ENCODE measurements around the gene ERN1. TPM values are rescaled to one million over a fixed set of nuclear protein-coding genes. Genes with fewer than 3 reads are reported as not detected.

The ERN1 gene
- total RNA-seq, 2 donors from 2014 or later, result 23.7 to 24.1 TPM

- Mint-ChIP-seq H3K27ac (no peak overlapping the region), H3K36me3 (no peaks in the 10 kb centered on the region)
Observed at GRCh38 chr17:64161380-64162176, 31.6 kb upstream of the ERN1 start.

GRCh38 chr17:64160378-64160777 is 30.4 kb upstream of the ERN1 start:
- DNase-seq (ENCODE audit: low spot score in 2 of 2), result no peak
- no peak overlapping the region for H3K27ac Mint-ChIP-seq
- ATAC-seq, result no peak
- H3K9me3 Mint-ChIP-seq, result no peaks in the 10 kb centered on the region
- no peaks in the 10 kb centered on the region for H3K36me3 Mint-ChIP-seq

More at GRCh38 chr17:64161380-64162176, 31.6 kb upstream of the ERN1 start:
- H3K9me3 Mint-ChIP-seq, result no peaks in the 10 kb centered on the region
- DNase-seq (ENCODE audit: low spot score in 2 of 2), result no peak
- ATAC-seq, result no peak

- Mint-ChIP-seq H3K27ac (no peak overlapping the region), H3K36me3 (no peaks in the 10 kb centered on the region), H3K9me3 (no peaks in the 10 kb centered on the region)
- ATAC-seq, result no peak
- no peak for DNase-seq (ENCODE audit: low spot score in 2 of 2)
Observed at GRCh38 chr17:64158831-64159590, 29.1 kb upstream of the ERN1 start.

- Mint-ChIP-seq H3K36me3 (peaks cover 0 to 1% of the 10 kb centered on the region in 2 donors), H3K27ac (no peak overlapping the region), H3K9me3 (no peaks in the 10 kb centered on the region)
- DNase-seq (ENCODE audit: low spot score in 2 of 2) (no peak), ATAC-seq (no peak)
Observed at GRCh38 chr17:64158406-64158805, 28.5 kb upstream of the ERN1 start.

GRCh38 chr17:64157669-64158180 is 27.8 kb upstream of the ERN1 start:
- Mint-ChIP-seq H3K36me3 (peaks cover 0 to 6% of the 10 kb centered on the region in 2 donors), H3K9me3 (no peaks in the 10 kb centered on the region), H3K27ac (no peak overlapping the region)
- ATAC-seq (no peak), DNase-seq (ENCODE audit: low spot score in 2 of 2) (no peak)

- no peak for DNase-seq (ENCODE audit: low spot score in 2 of 2)
- ATAC-seq, result no peak
- Mint-ChIP-seq H3K9me3 (no peaks in the 10 kb centered on the region), H3K27ac (no peak overlapping the region), H3K36me3 (peaks cover 0 to 6% of the 10 kb centered on the region in 2 donors)
Observed at GRCh38 chr17:64156670-64157069, 26.7 kb upstream of the ERN1 start.

- peaks cover 0 to 6% of the 10 kb centered on the region in 2 donors for H3K36me3 Mint-ChIP-seq
- no peak for DNase-seq (ENCODE audit: low spot score in 2 of 2)
- no peak for ATAC-seq
- H3K27ac Mint-ChIP-seq, result peak overlapping the region in 1 of 2 donors; percentile 15
- no peaks in the 10 kb centered on the region for H3K9me3 Mint-ChIP-seq
Observed at GRCh38 chr17:64155751-64156544, 26.0 kb upstream of the ERN1 start.

- peak in 1 of 2 donors; percentile 34 for ATAC-seq
Observed at GRCh38 chr17:64155129-64155528, 25.2 kb upstream of the ERN1 start.

GRCh38 chr17:64154717-64155116 is 24.8 kb upstream of the ERN1 start:
- Mint-ChIP-seq H3K27ac (peak overlapping the region in 1 of 2 donors; percentile 41), H3K36me3 (peaks cover 0 to 6% of the 10 kb centered on the region in 2 donors), H3K9me3 (no peaks in the 10 kb centered on the region)
- DNase-seq (ENCODE audit: low spot score in 2 of 2), result no peak
- ATAC-seq, result no peak

More at GRCh38 chr17:64155129-64155528, 25.2 kb upstream of the ERN1 start:
- Mint-ChIP-seq H3K27ac (no peak overlapping the region), H3K36me3 (peaks cover 0 to 6% of the 10 kb centered on the region in 2 donors), H3K9me3 (no peaks in the 10 kb centered on the region)
- DNase-seq (ENCODE audit: low spot score in 2 of 2), result no peak

- H3K9me3 Mint-ChIP-seq, result no peaks in the 10 kb centered on the region
- DNase-seq (ENCODE audit: low spot score in 2 of 2) (no peak), ATAC-seq (no peak)
- peaks cover 0 to 6% of the 10 kb centered on the region in 2 donors for H3K36me3 Mint-ChIP-seq
- H3K27ac Mint-ChIP-seq, result peak overlapping the region in 1 of 2 donors; percentile 41
Observed at GRCh38 chr17:64154313-64154695, 24.4 kb upstream of the ERN1 start.

GRCh38 chr17:64153565-64154312 is 23.8 kb upstream of the ERN1 start:
- DNase-seq (ENCODE audit: low spot score in 2 of 2) (no peak), ATAC-seq (no peak)
- peak overlapping the region in 1 of 2 donors; percentile 19 for H3K27ac Mint-ChIP-seq
- no peaks in the 10 kb centered on the region for H3K9me3 Mint-ChIP-seq
- peaks cover 4 to 6% of the 10 kb centered on the region in 2 donors for H3K36me3 Mint-ChIP-seq

GRCh38 chr17:64152428-64153125 is 22.6 kb upstream of the ERN1 start:
- ATAC-seq (no peak), DNase-seq (ENCODE audit: low spot score in 2 of 2) (no peak)
- no peaks in the 10 kb centered on the region for H3K9me3 Mint-ChIP-seq
- H3K27ac Mint-ChIP-seq, result no peak overlapping the region
- H3K36me3 Mint-ChIP-seq, result peaks cover 12 to 16% of the 10 kb centered on the region in 2 donors

GRCh38 chr17:64151016-64151368 is 21.0 kb upstream of the ERN1 start:
- Mint-ChIP-seq H3K36me3 (peaks cover 12 to 16% of the 10 kb centered on the region in 2 donors), H3K27ac (peak overlapping the region in 1 of 2 donors; percentile 53), H3K9me3 (no peaks in the 10 kb centered on the region)
- DNase-seq (ENCODE audit: low spot score in 2 of 2) (no peak), ATAC-seq (no peak)

- H3K36me3 Mint-ChIP-seq, result peaks cover 12 to 16% of the 10 kb centered on the region in 2 donors
- no peaks in the 10 kb centered on the region for H3K9me3 Mint-ChIP-seq
- ATAC-seq (no peak), DNase-seq (ENCODE audit: low spot score in 2 of 2) (no peak)
- peak overlapping the region in 1 of 2 donors; percentile 53 for H3K27ac Mint-ChIP-seq
Observed at GRCh38 chr17:64150237-64151015, 20.5 kb upstream of the ERN1 start.

- H3K27ac Mint-ChIP-seq, result peak overlapping the region in 1 of 2 donors; percentile 65
- DNase-seq (ENCODE audit: low spot score in 2 of 2), result no peak
- H3K9me3 Mint-ChIP-seq, result no peaks in the 10 kb centered on the region
- no peak for ATAC-seq
- H3K36me3 Mint-ChIP-seq, result peaks cover 12 to 16% of the 10 kb centered on the region in 2 donors
Observed at GRCh38 chr17:64149196-64149595, 19.3 kb upstream of the ERN1 start.

Measured in activated naive CD4-positive, alpha-beta T cell treated with anti-CD3 and anti-CD28 coated beads, Interleukin-2, amount 50 U/mL, for 72 hours (primary cell).